ENCODE results near the gene FBXL19. TPM values are rescaled to one million over a fixed set of nuclear protein-coding genes. Genes with fewer than 3 reads are reported as not detected.

The FBXL19 gene
- total RNA-seq, 4 donors from 2014 or later = 2.4 to 6.2 (median 4.2) TPM

GRCh38 chr16:30925632-30925987, 2.2 kb downstream of the FBXL19 start:
- TF ChIP-seq CTCF (IDR thresholded peaks at IDR 0.05; ENCODE audit: low read depth) = no peak

- TF ChIP-seq CTCF (IDR thresholded peaks at IDR 0.05; ENCODE audit: low read depth) = no peak
Measured at GRCh38 chr16:30925995-30926811, 2.8 kb downstream of the FBXL19 start.

GRCh38 chr16:30926937-30927788, 3.8 kb downstream of the FBXL19 start:
- no peak for TF ChIP-seq CTCF (IDR thresholded peaks at IDR 0.05; ENCODE audit: low read depth)

GRCh38 chr16:30927789-30928378, 4.5 kb downstream of the FBXL19 start:
- TF ChIP-seq CTCF (IDR thresholded peaks at IDR 0.05; ENCODE audit: low read depth) = no peak

GRCh38 chr16:30928390-30928789, 5.0 kb downstream of the FBXL19 start:
- no peak for TF ChIP-seq CTCF (IDR thresholded peaks at IDR 0.05; ENCODE audit: low read depth)

- no peak for TF ChIP-seq CTCF (IDR thresholded peaks at IDR 0.05; ENCODE audit: low read depth)
Measured at GRCh38 chr16:30929167-30929566, 5.8 kb downstream of the FBXL19 start.

- TF ChIP-seq CTCF (IDR thresholded peaks at IDR 0.05; ENCODE audit: low read depth) = no peak
Measured at GRCh38 chr16:30930160-30930571, 6.8 kb downstream of the FBXL19 start.
